Activated T-cell treated with anti-CD3 and anti-CD28 coated beads for 24 hours (primary cell): ENCODE results near the gene CCDC89.
"Not testable (repeated sequence)": the region's sequence is repeated elsewhere in the genome, so short reads cannot be mapped to it uniquely, and the experiment has no call there.

Experiments
- DNase-seq: peaks from one replicate; pipeline ENCODE4 v3.0.0-alpha.2; 2020; ENCODE audit warnings: low read depth

CCDC89 gene

DNA sequence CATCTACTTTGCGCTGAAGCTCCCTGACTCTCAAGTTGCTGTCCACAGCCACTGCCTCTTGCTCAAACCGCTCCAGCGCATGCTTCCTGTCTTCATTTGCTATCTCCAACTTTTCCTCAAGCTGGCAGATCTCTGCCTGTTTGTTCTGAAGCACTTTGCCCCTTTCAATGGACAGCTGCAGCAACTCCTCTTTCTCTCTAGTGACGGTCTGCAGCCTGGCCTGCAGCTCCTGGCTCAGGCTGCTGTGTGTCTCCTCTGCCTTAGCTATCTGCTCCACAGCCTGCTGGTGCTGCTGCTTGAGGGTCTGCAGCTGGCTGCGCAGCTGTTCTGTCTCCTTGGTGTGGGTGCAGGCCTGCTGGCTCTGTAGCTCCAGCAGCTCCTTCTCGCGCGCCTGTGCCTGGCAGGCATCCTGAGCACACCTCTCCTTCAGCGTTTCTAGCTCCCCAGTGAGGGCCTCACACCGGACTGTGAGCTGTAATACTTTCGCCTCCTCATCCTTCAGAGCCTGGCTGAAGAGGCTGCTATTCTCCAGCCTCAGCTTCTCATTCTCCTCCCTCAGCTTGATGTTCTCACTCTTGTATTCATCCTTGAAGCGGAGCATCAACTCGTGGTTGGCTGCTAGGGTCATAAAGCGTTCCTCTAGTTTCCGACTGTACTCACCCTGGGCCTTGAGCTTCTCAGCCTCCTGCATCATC is 723 bp downstream of the CCDC89 start:
- DNase-seq = no peak

GRCh38 chr11:85682330-85683305 is 3.4 kb downstream of the CCDC89 start:
- DNase-seq = peak; percentile 60

DNA sequence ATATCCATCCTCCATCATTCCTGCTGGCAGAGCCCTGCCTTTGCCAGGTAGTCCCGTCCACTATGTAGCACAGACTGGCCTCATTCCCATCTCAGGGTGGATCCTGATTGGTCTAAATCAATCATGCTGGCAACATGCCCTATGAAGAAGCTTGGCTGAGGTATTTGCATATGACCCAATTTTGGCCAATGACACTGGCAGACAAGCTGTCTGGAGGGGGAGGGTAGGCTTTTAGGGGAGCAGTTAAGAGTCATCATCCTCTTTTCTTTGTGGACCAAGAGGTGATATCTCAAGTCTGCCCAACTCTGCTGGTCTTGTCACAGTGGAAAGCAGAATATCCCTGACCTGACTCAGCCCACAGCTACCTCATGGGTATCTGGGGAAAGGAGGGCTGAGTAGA is 5.1 kb downstream of the CCDC89 start:
- no peak for DNase-seq

- no peak for DNase-seq
Measured at GRCh38 chr11:85679576-85679975, 6.4 kb downstream of the CCDC89 start.

DNA sequence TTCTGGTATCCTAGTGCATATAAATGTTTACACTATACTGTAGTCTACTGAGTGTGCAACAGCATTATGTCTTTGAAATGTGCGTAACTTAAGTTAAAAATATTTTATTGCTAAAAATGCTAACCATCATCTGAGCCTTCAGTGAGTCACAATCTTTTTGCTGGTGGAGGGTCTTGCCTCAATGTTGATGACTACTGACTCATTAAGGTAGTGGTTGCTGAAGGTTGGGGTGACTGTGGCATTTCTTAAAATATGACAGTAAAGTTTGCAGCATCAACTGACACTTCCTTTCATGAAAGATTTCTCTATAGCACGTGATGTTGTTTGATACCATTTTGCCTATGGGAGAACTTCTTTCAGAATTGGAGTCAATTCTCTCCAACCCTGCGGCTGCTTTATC is 12.6 kb downstream of the CCDC89 start:
- no peak for DNase-seq

- no peak for DNase-seq
Measured at GRCh38 chr11:85672105-85672902, 13.7 kb downstream of the CCDC89 start.

GRCh38 chr11:85670949-85671663 is 14.9 kb downstream of the CCDC89 start:
- DNase-seq = not testable (repeated sequence)

- DNase-seq = no peak
Measured at GRCh38 chr11:85668157-85668556, 17.8 kb downstream of the CCDC89 start.

GRCh38 chr11:85666687-85667086 is 19.3 kb downstream of the CCDC89 start:
- DNase-seq = no peak

- DNase-seq = no peak
Measured at GRCh38 chr11:85665733-85666132, 20.3 kb downstream of the CCDC89 start.

DNA sequence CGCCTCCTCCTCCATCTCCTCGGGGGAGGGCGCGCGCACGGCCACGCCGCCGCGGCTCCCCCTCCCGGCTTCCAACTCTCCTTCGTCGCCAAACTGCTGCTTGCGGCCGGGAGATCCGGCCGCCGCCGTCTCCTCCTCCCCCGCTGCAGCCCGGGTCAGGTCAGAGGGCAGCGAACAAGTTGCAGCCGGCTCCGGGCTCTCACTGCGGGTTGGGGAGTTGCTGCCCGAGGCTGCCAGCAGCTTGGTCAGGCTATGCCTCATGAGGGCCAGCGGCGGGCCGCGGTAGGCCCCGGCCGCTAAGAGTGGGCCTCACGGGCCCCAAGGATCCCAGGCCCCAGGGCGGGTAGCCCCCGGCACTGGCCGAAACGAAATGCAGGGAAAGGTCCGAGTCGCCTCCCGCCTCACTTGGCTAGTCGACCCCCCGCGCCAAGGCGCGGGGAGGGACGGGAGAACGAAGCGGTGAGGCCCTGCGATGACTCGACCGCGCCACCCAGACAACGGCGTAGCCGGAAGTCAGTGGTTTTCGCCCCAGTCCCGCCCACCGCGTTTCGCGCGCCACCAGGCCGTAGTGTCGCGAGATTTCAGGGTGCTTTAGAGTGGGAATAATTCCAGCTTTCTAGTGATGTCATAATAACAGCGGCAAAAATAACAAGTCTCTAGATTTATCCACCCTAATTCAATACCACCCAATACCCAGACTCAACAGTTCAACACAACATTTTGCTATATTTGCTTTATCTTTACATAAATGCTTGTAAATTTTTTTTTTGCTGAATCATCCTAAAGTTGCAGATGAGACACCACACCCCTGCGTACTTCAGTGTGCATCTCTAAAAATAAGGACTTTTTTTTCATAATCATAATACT is 21.1 kb downstream of the CCDC89 start, which contains the start of gene CREBZF:
Gene CREBZF (minus strand): TSS at position 515 of the 867 bp plus-strand sequence. CDS start 254 bp downstream, at position 261.
- peak; percentile 95 for DNase-seq

DNA sequence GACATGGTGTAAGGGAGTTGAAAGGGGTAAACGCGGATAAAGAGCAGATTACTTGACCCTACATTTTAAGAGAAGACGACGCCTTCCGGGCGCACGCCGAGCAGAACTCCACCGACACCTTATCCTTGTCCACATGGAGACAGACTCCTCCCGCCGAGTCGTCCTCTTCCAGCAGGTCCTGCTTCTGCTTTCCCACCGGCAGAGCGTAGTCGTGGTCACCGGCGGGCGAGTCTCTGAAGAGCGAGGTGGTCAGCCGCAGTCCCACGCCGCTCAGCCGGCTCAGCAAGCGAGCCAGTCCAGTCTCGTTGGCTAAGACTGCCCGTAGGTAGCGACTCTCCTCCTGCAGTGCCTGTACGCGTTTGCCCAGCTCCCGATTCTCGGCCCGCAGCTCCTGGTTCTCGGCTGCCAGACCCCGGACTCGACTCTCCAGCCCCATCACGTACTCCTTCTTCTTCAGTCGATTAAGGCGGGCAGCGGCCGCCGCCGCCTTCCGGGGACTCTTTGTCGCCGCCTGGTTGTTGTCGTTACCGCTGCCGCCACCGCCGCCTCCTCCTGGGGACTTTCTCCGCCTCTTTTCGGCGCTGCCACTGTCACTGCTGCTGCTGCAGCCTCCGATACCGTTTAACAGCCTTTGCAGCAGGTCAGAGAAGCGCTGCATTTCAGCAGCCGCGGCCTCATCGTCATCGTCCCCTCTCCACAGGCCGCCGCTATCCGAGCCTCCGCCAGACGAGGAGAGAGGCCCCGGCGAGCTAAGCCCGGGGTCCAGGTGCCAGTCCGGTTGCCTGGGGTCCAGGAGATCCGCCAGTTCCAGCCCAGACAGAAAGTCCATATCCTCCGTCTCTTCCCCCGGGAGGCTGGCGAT is 22.0 kb downstream of the CCDC89 start:
- peak; percentile 79 for DNase-seq

- DNase-seq = no peak
Measured at GRCh38 chr11:85663080-85663752, 22.8 kb downstream of the CCDC89 start.

- no peak for DNase-seq
Measured at GRCh38 chr11:85661972-85662664, 23.9 kb downstream of the CCDC89 start.

GRCh38 chr11:85658180-85658579 is 27.8 kb downstream of the CCDC89 start:
- DNase-seq = no peak

DNA sequence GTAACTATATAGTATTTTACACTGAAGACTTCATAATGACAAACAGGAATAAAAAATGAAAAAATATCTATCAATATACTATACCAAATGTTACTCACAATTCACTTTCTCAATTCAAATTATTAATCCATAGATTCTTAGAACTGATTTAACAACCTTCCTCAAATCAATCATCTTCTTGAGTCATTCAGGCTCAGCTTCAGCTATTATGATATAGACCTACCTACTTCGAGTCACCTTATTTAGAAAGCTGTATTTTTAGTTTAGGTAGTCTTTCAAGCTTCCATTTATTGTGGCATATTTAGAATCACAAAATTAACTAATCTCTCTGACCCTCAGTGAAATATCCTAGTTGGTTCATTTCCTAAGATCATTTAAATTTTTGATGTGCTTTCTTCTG is 29.2 kb downstream of the CCDC89 start:
- DNase-seq = no peak

- not testable (repeated sequence) for DNase-seq
Measured at GRCh38 chr11:85654343-85654742, 31.7 kb downstream of the CCDC89 start.

DNA sequence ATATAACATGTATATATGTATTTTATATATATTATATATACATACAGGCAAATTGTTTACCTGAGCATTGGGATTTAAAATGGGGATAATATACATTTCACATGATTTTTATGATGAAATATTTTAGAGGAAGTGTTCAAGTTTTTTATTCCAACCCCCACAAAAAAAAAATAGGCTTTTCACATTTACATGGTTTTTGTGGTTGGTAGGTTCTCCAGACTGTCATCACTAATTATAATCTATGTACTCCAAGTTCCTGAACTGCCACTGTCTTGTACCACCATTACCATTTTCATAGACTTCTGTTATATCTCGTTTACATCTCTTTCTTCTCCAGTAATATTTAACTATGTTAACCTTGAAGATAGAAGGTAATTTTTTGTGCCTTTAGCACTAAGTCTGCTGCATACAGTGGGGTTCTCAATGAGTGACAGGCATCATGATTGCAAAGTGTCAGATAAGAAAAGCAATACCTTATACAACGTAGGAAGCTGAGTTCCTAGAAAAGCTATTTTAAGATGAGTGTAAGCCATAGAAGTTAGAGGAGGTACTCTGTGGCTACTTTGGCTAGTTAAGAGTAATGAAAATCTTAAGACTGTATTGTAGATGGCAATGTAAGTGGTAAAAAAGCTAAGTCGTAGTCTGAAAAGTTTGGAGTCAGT is 33.1 kb downstream of the CCDC89 start:
- DNase-seq = no peak
